Heart left ventricle (tissue), 13 donors: ENCODE measurements around the gene FSTL4.

Experiments
- CTCF ChIP-seq, 12 donors: fragments of 200-600 bp; sonication (generic) in 4 of 12; IDR thresholded peaks; one replicate each; pipeline versions ENCODE4 v1.5.0 to v1.8.0; 2018 to 2022; ENCODE audit warnings: antibody characterized with exemption in 12 of 12, mild to moderate bottlenecking in 5 of 12
- POLR2A ChIP-seq, 2 donors: fragments of 450-650 bp; IDR thresholded peaks; one replicate each; pipeline ENCODE4 v1.6.1; 2017; ENCODE audit warnings: antibody characterized with exemption in 2 of 2, mild to moderate bottlenecking in 2 of 2, moderate library complexity in 2 of 2
- donor health status: ischemic (EF 13 %, LVEDD 7.1; RV severe dilation, severe dysfunction).
- donor health status: DM: no; HTN: yes; CAD: no.
- donor health status: DM: no; HTN: no; CAD: no.
- donor health status: ischemic (EF 25% LVEDD 6.9; RV normal size, moderate dysfunction).
- donor health status: ischemic (EF 25% LVEDD 5.7; RV mildly dilated, moderate dysfunction).
- donor health status: ischemic (EF 35%, LVEDD 5.7; RV mildly dilated, moderate dysfunction).
- donor health status: nonischemic (EF 11% LVEDD 7.7; RV severe dilation, severe dysfunction).
- donor health status: DM: yes; HTN: yes; CAD: no.
- donor health status: PGD.
- donor health status: ischemic (EF 29% LVEDD 5.4; RV normal size, mild dysfunction).
- donor health status: nonischemic (EF 23%, LVEDD 6.1; RV moderate dilation, normal function).

DNA sequence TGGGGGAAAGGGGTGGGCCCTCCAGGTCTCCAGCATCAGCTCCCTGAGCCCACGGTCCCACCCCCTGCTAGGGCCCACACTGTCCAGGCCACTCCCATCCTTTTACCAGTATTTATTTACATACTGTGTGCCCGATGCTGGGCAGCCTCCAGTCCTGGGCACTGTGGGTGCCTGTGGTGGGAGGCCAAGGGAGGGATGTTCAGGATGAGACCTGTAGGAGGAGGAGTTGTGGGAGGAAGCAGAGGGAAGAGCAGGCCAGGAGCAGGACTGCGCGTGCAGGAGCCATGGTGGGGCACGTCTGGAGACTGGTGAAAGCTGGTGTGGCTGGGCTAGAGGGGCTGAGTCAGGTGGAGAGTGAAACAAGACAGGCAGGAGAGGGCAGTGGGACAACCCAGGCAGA is 293.1 kb downstream of the FSTL4 start:
- no peak for TF ChIP-seq CTCF (IDR thresholded peaks at IDR 0.05)
- no peak for TF ChIP-seq POLR2A (IDR thresholded peaks at IDR 0.05)
